NCI-H1417 (cell line): ENCODE data around the gene ARHGEF4.

Experiments used
- DNase-seq, 3 experiments: peaks; one replicate each; lab custom pipeline; 2025; lab: John Stamatoyannopoulos, UW

The ARHGEF4 gene

DNA sequence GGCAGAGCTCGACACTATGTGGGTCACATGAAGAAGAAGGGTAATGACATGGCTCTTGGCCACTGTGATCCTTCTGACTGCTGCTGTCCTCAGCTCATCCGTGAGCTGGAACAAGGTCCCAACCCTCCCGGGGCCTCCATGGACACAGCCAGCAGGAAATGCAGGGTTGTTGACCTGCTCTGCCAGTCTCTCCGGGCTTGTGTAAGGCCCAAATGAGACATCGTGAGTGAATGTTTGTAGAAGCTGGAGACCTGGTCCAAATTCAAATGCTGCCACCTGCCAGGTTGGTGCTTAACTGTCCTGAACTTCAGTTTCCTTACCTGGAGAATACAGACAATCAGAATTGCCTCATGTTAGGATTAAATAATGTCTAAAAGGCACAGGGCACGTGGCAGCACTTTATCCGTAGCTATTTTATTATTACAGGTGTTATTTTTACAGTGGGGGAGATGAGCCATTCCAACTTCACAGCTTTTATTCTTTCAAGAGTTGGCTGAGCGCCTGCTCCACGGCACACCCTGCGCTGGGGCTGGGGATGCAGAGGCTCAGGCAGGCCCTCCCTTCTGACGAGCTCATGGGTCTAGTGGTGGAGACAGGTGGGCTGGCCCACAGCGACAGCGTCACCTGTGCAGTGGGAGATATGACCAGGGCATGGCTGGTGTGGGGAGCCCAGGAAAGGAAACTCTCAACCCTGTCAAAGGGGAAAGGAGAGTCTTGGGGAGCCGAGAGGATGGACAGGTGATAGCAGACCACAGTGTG is 15.1 kb downstream of the ARHGEF4 start:
- no peak for DNase-seq

DNA sequence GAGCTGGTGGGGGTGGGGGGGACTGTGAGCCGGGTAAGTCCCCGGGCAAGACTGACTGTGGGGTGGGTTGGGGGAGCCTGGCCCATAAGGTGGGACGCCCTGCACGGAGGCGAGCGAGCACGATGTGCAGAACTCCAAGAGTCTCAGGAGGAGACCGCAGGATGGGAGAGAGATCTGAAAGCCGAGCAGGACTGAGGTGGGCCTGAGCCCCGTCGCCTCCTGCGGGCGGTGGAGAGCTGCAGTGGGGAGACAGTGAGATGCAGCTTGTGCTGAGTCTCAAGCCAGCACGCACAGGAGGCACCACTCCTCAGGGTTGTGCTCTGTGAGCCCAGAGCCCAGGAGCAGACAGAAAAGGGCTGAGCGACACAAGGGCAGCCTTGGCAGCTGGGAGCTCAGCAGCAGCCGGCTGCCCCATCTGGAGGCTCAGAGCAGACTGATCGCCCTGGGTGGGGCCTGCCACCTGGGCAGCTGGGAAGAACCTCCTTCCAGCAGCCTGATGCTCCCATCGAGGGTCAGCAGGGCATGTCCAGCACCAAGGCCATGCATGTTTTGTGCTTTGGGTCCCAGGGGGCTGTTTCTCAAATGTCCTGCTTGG is 15.9 kb downstream of the ARHGEF4 start:
- peak in 1 of 3 experiments; percentile 18 for DNase-seq

DNA sequence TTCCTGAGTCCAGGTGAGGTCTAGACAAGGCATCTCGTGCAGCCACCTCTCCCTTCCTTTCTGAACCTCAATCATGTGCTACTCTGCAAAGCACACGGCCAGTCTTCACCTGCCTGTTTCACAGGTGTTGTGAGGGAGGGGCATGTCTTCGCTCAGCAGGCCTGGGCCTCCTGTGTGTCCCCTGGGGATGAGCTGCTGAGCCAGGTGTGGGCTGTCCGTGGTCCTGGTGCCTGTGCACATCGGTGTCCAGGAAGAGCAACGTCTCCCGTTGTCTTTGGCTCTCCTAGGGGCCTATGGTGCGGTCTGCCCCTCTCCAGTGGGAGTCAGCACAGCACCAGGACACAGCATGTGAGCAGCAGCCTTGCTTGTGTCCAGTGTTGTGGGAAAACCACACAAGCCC is 16.7 kb downstream of the ARHGEF4 start:
- DNase-seq: peak; percentile 24 to 63 (median 47)

DNA sequence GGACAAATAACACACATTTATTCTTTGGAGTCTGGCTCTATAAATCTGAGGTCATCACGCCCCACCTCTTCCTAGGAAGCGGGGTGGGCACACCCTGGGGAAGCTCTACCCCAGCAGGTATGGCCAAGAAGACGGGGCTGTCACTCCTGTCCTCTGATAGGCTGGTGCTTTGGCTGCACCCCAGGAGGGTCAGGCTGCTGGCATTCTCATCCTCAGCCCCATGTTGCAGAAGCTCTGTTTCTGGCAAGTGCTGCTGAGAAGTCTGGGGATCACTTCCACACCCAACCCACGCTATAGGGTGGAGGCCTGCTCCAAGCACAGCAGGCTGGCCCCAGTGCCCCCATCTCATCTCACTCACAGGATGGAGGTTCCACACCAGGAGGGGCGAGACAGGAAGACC is 17.6 kb downstream of the ARHGEF4 start:
- DNase-seq: no peak

DNA sequence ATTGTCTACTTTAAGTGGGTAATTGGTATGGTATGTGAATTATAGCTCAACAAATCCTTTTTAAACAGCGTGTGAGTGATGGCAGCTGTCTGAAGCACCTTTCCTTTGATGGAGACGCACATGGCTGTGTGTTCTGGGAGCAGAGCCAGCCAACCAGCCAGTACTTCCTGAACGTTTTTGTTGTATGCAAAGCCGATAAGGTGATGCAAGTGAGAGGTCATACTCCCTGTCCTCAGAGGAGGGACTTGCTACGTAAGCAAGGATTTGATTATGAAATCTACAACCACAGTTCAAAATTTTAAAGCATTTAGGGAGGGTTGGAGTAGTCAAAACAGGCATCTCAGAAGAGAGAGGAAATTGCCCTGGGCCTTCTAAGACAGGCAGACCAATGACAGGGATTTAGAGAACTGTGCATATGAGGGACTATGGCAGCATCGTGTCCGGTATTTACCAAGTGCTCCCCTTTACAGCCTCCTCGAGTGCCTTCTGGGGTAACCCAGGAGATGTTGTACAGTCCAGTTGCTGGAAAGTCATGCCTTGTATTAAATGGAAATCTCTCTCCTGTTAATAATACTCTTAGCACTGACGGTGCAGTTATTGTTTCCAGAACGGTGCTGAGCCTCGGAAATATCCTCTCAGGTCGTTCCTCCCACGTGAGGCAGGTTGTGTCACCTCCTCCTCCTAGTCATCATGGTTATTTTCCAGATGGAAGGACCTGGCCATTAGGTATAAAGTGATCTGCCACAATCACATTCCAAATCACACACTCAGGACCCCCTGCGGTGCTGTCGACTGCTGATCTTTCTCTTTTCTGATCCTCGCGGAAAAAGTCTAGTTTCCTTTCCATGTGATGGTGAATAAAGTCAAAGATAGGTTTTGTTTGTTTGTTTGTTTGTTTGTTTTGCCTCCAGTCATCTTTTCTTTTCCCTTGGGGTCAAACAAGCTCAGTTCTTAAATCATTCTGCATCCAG is 28.4 kb downstream of the ARHGEF4 start:
- peak; percentile 43 to 87 (median 51) for DNase-seq

DNA sequence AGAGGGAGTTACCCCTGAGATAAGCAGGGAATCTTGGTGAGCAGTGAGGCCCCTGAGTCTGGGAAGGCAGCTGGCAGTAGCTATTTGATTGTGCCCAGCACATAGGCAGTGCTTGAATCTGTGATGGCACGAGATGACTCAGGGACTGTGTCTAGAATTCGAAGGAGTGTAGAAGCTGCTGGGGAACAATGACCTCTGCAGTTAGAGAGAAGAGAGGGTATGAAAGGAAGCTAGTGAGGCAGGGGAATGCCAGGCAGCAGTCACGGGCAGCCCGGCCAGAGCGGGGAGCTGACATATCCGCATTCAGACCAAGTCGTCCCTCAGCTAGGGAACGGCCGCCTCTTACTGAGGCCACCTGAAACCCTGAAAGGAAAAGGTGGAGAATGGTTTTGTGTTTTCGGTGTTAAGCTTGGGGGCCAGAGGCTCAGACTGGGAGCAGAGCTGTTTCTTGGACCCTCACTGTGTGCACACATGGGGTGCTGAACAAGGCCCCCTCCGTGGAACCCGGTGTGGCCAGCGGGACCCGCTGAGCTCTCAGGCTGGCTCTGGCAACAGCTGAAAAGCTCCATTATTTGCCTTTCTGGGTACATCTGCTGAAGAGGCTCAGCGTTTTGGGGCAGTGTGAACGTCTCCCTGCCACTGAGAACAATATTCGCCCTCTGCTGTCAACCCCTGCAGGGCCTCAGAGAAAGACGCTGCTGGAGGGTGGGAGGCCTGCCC is 32.9 kb downstream of the ARHGEF4 start:
- DNase-seq: no peak

DNA sequence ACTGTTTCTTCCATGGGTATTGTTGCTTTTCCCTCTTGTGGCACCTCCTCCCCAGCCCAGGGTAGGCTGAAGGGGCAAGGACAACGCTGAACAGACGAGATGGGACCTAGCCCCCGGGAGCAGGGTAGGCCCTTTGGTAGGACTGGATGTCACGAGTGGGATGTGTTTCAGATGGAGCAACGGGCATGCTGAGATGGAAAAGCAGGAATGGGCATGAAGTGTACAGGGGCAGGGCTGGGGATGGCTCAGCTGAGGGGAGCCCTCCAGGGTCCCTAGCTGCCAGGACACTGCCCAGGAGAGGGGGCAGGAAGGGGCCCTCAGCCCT is 33.4 kb downstream of the ARHGEF4 start:
- DNase-seq: no peak

DNA sequence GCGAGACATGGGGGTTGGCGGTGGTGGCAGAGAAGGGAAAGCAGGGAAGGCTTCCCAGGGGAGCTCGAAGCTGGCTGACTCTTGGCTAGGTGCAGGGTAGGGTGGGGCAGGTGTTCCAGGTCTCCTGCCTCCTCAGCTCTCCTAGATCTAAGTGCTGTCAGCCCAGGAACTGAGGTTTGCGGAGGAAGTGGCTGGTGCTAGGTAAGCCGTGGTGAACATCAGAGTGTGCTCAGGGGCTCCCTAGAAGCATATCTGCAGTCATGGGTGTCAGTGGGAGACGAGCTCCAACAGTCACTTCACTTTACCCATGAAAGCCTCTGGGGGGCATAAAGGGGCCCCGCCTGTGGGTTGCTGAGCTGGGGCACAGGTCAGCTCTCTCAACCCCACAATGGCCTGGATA is 34.1 kb downstream of the ARHGEF4 start:
- no peak for DNase-seq

DNA sequence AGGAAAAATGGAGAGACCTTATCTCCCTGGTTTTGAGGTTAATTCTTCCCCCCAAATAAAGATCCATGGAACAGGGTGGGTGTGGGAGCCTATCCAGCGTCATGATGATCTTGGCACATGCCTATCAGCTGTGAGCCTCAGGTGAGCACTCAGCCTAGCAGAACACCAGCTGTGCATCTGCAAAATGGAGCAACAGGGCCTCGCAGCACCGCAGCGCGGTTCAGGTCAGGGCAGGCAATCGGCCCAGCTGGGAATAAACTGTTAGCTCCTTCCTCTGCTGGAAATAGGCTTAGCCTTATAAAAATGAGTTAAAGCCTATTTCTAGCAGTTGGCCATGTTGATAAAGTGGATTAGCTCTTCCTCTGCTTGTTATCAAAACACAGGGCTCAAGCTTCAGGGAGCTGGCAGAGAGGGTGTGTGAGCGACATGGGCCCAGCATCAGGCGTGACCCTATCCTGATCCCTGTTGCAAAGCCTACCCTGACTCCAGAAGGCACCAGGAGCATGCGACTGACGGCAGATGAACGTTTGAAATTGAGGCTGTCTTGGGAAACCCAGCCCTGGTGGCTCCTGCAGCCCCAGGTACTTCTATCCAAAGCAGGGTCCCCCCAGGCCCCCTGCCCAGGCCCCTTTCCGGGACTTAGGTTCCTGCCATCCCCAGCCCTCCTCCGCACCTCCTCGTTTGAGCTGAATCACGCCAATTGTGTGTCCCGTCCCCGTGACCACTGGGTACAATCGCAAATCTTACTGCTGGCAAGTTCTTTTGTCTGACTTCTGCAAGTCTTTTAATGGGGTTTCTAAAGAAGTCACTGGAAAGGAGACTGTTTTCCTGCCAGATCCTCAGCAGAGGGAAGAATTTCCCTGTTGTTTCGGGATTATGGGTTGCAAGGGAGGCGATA is 35.4 kb downstream of the ARHGEF4 start:
- DNase-seq: no peak

DNA sequence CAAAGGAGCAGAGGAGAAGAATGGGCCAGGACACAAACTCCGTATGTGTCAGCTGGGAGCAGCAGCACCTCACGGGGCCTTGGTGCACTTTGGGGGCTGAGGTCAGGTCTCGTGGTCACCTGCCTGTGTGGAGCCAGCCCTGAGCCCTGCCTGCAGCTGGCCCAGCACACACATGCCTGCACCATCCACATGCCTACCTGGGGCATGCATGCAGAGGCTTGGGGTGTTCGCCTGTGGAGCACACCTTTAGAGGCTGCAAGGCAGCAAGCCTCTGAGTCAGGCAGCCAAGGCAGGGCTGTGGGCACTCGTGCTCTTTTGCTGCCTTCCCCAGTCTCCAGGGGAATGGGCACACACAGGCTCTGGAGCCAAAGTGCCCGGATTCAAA is 36.0 kb downstream of the ARHGEF4 start:
- DNase-seq: no peak

DNA sequence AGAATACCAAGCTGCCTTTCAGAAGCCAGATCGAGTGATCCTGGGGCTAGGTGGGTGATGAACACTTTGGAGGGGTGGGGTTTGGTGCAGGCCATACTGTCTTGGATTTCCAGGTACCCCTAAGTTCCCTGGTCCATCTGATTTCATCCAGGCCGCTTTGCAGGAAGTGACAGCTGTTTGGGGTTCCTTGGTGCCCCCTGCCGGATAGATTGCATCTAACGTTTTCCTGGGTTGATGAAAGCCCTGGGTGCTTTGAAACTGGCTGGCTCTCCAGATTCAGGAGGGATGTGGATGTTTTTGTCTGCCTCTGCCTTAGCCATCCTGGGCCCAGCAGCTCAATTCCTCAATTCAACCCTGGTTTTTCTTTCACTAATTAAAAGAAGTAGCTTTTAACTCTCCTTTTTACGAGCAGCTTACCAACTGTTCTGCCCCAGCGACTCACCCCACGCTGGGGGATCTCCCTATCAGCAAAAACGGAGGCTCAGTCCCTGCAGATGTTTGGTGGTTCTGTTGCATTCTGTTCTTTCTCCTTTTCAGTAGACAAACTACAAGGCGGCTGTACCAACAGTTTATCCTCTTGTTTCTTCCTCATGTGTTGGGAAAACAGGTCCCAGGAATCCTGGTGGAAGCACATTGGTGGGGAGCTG is 37.1 kb downstream of the ARHGEF4 start:
- DNase-seq: peak; percentile 47 to 79 (median 54)

DNA sequence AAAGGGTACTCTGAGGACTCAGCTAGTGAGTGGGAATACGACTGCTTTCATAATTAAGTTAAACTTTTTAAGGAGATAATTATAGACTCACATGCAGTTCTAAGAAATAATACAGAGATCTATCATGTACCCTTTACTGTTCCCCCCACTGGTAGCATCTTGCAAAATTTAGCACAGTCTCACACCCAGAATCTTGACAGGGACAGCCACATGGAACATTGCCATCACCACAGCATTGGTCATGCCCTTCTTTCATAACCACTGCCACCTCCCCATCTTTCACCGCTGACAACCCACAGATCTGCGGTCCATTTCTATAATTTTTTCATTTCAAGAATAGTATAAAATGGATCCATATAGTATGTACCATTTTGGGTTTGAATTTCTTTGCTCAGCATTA is 37.8 kb downstream of the ARHGEF4 start:
- DNase-seq: no peak

DNA sequence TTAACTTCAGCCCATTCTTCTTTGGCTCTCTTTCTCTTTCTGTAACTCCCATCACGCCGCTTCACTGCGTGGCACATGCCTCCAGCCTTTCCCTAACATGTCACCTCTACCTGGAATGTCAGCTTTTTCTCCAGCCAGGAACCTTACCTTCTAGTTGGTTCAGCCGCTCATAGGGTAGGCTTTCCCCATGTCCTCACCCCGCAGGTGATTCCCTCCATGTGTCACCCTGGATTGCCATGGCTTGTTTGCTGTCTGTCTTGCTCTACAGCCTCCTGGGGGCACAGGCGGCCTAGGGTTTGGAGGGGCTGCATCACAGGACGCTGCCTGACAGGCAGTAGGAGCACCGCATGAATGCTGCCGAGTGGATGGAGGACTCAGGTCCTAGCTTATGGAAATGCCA is 39.2 kb downstream of the ARHGEF4 start:
- DNase-seq: no peak

DNA sequence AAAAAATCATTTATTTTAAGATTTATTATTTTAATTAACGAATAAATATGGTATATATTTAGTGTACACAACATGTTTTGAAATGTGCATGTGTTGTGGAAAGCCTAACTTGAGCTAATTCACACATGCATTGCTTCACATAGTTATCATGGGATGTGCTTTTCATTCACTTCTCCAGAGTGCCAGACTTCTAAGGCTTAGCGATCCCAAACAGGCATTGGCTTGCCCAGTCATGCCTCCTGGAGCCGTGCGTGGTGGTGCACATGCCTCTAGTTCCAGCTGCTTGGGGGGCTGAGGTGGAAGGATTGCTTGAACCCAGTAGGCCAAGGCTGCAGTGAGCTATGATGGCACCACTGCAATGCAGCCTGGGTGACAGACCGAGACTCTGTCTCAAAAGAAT is 40.5 kb downstream of the ARHGEF4 start:
- DNase-seq: no peak

DNA sequence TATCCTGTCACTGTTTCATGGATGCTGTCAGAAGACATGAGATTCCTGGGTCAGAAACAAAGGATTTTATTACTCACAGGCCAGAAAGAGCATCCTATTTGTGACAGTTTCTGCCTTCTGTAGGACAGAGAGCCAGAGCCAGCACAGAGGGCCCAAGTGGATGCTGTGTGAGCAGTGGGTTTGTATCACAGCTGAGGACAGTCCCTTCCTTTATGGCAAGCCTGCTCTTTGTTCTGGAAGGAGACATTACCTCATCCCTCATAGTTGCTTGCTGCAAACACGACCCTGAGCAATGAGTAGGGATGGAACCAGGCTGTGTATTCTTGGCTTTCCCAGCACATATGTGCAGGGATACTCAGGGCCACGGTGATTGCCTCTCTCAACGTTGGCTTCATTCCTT is 41.6 kb downstream of the ARHGEF4 start:
- DNase-seq: no peak

DNA sequence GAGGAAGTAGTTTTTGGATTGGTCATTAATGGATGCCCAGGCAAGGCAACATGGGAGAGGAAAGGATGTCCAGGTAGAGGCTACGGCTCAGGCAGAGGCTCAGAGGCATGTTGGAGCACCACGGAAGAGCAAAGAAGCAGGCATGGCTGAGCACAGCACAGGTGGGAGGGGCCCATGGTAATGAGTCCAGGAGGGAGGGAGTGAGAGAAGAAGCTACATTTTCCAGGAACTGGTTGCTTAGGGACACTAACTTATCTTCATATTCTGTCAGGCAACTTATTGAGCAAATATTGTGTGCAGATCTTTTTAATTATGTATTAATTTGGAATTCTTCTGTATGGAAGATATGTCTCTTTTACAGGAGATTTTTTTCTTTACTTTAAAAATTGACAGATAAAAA is 42.2 kb downstream of the ARHGEF4 start:
- no peak for DNase-seq

DNA sequence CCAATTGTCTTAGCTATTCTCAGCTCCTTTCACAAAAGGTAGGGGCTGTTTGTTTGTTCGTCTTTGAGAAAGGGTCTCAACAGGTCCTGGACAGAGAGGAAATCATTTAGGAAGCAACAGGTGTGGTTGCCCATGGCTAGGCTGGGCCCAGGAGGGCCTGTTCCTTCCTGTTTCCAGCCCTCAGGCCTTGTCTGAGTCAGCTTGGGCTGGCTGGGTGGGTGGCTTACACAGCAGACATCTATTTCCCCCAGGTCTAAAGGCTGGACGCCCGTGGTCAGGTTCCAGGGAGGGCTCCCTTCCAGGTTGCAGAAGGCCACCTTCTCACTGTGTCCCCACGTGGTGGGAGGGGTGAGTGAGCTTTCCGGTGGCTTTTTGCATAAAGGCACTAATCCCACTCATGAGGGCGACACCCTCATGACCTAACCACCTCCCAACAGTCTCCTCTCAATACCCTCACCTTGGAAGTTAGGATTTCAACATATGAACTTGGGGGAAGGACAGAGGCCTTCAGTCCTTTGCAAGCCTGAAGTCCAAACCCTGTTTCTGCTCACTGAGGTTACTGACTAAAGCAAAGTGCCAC is 45.5 kb downstream of the ARHGEF4 start:
- no peak for DNase-seq

DNA sequence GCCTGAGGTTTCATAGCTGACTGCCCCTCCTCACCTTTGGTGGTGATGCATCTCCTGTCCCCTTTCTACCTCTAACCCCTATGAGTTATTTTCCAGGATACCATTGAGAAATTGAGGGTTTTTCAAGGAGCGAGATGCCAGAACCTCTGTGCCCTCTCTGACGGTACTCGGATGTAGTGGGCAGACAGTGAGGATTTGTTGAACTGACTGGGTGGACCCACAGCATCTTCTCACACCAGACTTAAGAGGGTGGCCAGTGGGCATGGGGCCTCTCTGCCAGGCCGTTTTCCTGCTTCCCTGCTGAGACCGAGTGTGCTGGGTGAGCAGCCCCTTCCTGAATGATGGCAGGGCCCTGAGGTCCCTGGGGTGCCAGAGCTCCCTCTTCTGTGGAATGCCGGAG is 46.3 kb downstream of the ARHGEF4 start:
- DNase-seq: no peak

DNA sequence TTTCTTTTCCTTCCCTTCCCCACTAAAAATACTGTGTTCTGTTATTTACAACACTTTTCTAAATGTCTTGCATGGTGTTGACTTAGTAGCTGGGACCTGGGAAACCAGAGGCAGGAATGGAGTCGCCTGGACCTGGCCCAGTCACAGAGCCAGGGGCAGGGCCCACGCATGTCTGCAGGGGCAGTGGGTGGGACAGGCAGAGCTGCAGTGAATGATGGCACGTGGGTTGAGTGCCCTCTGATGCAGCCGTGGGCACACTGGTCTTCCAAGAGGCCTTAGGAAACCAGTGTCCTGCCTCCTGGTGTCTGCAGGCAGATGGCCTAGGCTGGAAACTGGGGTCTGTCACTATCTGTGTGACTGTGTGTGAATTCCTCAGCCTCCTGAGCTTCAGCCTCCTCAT is 46.8 kb downstream of the ARHGEF4 start:
- DNase-seq: no peak

DNA sequence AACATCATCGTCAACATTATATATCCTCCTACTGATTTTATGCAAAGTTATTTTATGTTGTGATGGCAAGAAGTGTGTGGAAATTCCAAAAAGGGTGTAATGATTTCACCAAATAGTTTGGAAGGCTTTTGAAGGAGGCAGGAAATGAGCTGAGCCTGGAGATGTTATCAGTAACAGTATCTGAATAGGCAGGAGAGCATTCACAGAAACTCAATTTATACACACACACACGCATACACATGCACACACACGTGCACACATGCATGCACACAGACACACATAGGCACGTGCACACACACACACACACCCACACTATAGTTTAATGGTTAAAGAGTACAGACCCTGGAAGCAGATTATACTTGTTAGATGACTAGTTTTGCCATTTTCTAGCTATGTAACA is 47.3 kb downstream of the ARHGEF4 start:
- no peak for DNase-seq
